Measurements from ENCODE around the gene WDR82.

The WDR82 gene

DNA sequence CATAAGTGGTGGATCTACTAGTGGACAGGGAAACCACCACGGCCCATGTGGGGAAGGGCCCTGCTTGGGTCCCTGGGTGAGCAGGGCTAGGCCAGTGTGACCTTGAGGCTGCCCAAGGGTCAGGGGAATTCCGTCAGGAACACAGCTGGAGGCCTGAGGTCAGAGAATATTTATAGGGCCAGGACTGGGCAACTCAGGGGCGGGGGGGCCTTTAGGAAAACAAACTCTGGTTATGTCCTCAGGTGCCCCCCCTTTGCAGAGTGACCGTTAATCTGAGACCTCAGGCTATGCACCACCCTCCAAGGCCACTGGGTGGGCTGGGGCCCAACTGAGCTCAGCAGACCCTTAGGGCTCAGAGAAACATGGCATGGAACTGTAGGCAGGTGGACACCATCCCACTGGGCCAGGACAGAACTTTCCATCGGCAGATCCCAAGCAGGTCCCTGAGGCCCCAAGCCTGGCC is 42.0 kb downstream of the WDR82 start:
- no peak for DNase-seq

DNA sequence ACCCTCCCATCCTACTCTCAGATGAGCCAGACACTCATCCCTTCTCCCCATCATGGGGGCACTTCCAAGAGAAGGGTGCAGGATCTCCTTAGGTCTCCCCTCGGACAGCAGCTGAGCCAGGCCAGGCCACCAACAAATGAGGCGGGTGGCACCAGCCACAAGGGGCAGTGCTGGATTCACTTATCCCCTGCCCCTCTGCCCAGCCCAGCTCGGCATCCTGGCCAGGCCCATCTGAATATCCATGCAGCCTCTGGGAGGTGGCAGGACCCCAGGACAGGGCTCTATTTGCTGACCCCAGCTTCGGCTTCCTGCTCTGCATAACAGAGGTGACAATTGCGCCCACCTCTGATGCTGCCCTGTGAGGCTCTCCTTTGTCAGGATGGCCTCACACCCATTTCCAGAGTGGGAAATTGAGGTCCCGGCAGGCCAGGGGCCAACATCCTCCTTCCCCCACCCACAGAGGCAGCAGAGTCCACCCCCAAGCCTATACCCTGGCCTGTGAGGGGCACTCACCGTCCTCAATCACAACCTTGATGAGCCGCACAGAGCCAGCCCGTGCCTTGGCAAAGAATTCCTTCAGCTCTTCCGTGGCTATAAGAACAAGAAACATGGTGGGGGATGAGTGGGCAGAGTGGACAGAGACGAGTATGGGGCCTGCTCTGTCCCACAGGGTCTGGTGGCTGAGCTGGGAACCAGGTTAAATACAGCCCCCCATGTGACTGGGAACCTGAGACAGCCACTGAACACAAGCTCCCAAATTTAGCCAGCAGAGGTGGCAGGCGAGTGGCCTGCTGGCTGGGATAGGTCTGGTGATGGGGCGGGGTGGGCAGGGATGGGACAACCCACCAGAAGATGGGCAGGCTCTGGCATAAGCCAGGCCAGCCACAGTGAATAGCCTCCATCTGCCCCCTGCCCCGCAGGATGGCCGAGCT is 43.7 kb downstream of the WDR82 start:
- no peak for DNase-seq

DNA sequence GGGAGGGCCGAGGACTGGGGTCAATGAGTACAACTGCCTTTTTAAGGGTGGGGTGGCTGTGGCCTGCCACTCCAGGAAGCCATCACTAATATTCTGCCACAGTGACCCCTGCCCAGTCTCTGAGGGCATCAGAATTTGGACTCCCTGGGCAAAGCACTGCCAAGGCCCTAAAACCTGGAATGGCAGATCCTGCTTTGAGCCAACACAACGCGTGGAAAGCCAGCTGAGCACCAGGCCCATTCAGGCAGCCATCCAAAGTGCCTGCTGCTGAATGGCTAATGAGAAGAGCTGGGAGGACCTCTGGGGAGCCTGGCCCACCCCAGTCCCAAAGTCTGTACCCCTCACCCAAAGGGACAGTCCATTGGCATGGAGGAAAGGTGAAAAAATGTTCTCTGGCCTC is 44.5 kb downstream of the WDR82 start:
- no peak for DNase-seq

DNA sequence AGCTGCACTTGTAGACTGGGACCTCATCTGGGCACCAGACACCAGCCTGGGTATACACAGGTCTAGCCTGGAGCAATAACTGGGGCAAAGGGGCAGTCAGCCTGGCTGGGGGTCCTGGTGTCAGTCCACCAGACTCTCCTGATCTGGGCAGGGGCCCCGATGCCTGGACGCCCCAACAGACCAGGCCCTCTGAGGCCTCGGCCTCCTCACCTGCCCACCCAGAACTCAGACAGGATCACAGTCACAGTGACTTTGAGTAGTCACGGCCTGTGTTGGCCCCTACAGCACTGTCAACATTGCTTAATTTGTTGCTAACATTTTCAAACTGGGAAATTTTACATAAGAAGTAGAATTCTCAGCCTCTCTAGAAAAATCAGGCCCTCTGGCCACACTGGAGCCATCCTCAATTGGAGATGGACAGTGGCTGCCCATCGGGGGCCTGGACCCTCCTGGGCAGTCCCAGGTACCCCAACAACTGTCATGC is 45.3 kb downstream of the WDR82 start:
- no peak for DNase-seq

DNA sequence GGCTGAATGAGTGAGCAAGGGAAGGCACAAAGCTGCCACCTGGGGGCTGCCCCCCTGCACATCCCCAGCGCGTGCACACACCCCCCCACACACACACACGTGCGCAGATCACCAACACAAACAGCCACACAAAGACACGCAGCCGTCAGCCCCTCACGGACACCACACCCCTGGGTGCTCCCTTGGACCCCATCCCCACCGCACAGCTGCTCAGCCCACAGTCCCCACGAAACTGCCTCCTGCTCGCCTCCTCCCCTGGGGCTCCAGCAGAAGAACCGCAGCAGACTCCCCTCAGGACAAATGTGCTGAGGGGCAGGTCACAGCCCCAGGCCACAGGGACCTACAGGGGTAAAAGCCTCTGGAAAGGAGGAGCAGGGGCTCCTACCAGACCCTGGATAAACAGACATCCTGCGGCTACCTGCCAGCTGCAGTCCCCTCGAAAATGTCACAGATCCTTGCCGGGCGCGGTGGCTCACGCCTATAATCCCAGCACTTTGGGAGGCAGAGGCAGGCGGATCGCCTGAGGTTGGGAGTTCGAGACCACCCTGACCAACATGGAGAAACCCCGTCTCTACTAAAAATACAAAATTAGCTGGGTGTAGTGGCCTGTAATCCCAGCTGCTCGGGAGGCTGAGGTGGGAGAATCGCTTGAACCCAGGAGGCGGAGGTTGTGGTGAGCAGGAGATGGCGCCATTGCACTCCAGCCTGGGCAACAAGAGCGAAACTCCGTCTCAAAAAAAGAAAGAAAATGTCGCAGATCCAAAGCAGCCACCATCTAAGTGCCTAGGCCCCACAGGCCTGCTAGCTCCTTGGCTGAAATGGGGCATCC is 46.0 kb downstream of the WDR82 start:
- no peak for DNase-seq

DNA sequence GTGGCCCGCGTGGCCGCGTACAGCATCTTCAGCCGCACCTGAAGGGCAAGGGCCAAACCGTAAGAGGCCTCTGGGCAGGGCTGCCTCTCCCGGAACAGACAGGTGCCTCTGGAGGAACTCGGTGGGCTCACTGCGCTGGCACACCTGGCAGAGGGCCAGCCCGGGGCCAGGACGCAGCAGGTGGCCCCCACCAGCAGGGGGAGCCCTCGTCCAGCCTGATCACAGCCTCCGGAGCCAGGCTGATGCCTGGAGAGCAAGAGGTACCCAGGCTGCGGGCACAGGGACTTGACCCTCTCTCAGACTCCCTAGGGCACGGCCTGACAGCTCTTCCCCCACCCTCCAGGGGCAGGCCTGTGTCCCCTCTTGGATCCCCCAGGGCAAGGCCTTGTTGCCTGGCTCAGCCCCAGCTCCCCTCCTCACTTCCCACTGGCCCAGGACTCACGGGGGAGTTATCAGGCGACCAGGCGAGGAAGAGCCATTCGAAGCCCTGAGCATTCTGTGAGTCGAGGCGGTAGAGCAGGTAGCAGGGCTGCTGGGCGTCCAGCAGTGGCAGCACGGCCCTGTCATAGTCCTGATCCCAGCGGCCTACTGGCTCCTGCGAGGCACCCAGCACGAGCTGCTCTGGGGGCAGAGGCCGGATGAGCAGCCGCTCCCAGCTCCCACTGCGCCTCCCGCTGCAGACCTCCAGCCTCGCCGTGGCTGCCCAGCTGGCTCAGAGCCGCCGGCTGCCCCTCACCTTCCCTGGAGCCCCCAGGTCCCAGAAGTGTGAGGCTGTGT is 46.8 kb downstream of the WDR82 start:
- no peak for DNase-seq

DNA sequence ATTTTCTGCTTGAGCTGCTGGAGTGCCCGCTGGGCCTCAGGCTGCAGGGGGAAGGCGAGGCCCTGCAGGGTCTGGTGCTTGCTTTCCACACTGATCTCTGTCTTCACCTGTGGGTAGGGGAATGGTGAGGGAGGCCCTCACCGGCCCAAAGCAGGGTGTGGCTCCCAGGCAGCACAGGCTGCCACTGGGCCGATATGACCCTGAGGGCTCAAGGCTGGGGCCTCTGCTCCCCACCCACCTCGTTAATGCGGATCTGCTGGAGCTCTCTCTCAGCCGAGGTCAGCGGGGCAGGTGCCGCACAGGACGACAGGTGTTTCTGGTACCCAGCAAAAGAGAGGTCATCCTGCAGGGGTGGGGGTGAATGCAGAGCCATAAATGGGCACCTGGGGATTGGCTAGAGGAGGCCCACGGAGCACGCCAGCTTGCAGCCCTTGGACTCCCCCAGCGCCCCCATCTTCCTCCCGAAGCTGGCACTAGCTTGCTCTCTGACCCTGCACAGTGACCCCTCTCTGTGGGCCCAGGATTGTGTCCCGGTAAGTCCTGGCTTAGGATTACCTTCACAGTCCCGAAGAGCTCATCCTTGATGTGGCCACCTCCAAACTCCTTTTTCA is 47.5 kb downstream of the WDR82 start:
- DNase-seq = no peak

DNA sequence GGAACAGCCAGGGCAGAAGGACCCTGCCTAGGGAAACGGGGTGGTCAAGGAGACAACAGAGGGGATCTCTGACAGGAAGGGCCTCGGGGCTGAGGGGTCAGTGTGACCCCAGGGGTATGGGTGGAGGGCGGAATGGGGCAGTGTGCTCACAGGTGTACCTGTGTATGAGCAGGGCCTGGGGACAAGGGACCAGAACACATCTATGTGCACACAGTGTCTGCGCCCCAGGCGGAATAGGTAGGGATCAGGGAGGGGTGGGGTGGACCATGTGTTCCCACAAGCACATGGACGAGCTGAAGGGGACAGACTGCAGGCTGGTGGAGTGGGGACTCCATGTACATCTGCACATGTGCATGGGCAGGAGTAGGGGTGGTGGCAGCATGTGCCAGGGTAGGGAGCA is 48.0 kb downstream of the WDR82 start:
- DNase-seq = no peak

DNA sequence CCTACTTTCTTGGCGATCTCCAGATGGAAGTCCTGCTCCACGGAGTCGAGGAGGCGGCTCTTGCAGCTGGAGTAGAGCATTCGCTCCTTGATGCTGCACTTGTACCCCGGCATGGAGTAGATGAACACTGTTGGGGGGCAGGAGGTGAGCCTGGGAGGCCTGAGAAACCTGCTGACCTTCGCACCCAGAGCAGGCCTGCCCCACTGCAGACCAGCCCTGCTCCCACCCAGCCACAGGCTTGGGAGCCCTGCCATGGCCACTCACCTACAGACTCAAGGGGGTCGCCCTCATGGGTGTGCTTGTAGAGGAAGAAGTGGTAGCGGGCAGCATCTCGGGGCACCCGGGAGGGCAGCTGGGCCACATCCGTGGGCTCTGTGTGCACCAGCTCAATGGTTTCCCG is 48.8 kb downstream of the WDR82 start:
- DNase-seq = no peak

DNA sequence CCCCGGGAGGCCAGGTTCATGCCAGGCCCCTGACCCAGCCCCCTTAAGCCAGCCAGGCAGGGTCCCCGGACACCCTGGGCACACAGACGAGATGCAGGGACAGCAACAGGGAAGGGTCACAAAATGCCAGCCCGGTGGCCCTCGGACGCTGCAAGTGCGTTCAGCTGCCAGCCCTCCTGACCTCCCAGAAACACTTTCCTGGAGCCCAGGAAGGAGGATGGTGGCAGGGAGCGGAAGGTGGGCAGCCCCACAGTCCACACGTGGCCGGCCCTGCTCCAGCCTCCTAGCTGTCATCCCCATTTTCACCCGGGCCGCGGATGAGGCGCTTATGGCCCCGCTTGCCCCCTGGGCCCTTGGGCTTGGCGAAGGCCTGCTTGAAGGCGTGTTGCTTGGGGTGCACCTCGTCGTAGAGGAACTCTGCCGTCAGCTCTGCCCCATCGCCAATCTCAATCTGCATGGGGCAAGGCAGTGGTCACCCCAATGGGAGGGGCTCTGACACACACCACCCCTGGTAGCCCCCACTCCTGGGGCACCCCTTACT is 49.6 kb downstream of the WDR82 start:
- no peak for DNase-seq

DNA sequence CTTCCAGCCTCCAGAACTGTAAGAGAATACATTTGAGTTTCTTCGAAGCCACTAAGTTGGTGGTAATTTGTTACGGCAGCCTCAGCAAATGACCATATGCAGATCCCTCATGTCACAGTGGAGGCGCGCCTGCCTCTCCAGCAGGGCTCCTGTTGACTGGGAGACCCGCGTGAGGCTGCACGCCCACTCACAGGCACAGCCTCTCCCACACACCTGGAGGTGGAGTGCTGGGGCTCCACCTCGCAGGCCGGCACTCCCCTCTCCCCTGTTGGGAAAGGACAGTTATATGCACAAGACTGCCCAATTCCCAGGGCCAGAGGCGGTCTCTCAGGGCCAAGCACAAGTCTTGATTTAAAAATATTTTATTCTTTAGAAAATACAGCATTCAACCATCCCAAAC is 50.2 kb downstream of the WDR82 start:
- no peak for DNase-seq

DNA sequence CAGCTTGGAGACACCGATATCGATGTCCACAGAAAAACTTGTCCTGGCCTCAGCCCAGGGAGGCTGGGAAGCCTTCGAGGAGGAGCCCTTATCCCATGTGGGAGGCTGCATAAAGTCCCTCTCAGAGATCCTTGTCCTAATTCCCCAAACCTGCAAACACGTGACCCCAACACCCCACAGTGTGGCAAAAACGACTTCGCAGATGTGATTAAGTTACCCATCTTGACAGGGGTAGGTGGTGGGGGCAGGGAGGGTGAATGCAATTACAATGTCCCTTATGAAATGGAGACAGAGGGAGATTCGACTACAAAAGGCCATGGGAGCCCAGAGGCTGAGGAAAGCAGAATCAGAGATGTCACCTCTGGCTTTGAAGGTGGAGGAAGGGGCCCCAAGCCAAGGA is 50.7 kb downstream of the WDR82 start:
- no peak for DNase-seq

DNA sequence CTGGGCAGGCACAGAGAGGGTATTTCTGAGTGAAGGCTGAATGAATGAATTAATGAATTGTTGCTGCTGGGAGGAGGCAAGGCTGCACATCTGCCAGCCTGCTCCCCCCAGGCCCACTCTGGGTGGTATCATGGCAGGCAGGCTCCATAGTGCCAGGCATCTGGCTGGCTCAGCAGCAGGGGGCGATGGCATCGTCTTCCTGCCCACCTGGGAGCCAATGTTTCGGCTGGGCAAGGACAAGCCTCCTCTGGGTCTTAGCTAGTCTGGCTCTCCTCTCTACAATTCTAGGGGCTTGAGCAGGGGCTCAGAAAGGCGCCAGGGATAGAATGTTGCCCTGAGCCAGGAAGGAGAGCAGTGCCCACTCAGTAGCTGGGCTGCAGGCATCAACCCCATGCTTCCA is 51.3 kb downstream of the WDR82 start:
- no peak for DNase-seq

DNA sequence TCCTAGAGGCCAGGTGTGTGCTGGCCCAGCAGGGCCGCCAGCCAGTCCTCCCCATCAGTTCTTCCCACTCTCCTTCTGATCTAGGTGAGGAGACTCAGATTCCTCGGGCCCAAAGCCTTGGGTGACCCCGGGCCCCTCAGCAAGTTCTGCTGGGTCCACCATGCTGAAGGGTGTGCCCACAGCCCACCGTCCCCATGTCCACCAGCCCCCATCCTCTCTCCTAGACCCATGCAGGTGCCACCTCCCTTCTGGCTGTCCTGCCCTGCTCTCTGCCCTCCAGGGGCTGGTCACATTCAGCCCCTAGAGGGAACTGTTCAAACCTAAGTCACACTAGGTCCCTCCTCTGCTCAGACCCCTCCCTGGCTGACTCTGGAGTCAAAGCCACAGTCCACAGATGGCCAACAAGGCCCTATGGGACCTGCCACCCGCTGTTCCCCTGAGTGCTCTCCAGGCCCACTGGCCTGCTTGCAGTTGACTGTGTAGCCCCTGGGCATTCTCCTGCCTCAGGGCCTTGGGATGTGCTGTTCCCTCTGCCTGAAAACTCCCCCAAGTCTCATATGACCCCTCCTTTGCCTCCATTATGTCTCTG is 52.1 kb downstream of the WDR82 start:
- DNase-seq = no peak

DNA sequence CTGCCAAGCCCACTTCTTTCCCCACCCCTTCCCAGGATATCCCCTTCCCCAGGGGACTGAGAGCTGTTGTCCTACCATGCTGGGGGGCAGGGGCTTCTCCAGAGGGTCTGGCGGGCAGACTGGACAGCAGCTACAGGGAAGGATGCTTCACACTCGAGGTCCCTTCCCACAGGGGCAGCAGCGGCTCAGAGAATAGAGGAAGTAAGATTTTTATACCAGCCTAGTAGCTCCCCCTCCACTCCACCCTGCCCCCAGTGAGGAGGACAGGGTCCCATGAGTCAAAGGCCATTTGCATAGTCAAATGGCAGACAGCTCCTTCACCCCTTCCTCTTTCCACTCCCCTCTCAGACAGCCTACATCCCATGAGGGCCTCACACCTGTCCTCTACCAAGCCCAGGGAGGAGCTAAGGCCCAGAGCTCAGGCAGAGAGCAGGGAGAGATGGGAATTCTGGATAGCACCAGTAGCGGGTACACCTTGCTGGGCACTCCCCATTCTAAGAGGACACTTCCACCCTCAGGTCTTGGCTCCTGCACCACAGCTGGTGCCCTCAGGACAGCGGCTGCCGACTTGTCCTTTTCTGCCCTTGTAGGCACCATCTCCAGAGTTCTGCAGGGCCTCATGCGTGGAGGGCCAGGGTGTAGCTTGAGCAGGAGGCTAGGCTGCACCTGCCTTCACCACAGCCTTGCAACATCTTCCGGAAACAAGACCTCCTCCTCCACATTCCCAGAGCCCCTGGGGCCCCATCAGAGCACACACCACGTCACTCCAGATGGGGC is 52.8 kb downstream of the WDR82 start, which contains the start of gene TLR9:
TSS of gene TLR9 (minus strand) at position 194 of the 777 bp plus-strand sequence. CDS start at position 78, 116 bp downstream.
- DNase-seq = no peak

DNA sequence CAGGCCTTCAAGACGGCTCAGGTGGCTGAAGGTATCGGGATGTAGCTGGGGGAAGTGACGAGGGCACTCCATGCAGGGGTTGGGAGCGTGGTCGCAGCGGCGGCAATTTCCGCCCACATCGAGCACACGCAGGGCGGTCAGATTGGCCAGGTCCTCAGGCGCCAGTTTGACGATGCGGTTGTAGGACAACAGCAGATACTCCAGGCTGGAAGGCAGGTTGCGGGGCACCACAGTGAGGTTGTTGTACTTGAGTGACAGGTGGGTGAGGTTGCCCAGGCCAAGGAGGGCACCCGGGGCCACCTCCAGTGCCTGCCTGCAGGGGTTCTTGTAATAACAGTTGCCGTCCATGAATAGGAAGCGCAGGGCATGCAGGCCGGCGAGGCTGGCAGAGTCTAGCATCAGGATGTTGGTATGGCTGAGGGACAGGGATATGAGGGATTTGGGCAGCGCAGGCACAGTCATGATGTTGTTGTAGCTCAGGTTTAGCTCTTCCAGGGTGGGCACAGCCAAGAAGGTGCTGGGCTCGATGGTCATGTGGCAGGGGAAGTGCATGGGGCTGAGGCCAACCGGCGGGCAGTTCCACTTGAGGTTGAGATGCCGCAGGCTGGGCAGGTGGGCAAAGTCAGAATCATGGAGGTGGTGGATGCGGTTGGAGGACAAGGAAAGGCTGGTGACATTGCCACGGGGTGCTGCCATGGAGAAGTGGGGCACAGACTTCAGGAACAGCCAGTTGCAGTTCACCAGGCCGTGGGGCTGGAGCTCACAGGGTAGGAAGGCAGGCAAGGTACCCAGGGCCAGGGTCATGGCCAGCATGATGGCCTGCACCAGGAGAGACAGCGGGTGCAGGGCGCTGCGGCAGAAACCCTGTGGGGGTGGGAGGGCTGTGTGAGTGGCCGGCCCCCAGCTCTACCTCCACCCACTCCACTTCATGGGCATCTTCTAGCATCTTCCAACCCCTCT is 54.7 kb downstream of the WDR82 start:
- no peak for DNase-seq

DNA sequence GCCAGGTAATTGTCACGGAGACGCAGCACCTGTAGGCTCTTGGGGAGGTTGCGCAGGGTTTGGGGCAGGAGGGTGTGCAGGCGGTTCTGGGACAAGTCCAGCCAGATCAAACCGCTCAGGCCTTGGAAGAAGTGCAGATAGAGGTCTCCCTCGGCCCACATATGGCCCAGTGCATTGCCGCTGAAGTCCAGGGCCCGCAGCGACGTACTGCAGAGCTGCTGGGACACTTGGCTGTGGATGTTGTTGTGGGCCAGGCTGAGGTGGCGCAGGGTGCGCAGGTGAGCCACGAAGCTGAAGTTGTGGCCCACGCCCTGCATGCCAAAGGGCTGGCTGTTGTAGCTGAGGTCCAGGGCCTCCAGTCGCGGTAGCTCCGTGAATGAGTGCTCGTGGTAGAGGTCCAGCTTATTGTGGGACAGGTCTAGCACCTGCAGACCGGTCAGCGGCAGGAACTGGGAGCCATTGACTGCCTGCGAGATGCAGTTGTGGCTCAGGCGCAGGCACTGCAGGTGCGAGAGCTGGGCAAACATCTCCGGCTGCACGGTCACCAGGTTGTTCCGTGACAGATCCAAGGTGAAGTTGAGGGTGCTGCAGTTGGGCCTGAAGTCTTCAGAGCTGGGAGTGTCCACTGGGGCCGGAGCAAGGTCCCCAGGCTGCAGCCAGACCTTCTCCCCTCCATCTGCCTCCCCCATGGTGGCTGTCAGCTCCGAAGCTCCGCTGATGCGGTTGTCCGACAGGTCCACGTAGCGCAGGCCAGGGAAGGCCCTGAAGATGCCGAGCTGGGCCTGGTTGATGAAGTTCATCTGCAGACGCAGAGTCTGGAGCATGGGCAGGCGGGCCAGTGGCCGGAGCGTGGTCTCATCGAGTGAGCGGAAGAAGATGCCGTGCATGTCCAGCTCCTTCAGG is 55.9 kb downstream of the WDR82 start:
- no peak for DNase-seq

DNA sequence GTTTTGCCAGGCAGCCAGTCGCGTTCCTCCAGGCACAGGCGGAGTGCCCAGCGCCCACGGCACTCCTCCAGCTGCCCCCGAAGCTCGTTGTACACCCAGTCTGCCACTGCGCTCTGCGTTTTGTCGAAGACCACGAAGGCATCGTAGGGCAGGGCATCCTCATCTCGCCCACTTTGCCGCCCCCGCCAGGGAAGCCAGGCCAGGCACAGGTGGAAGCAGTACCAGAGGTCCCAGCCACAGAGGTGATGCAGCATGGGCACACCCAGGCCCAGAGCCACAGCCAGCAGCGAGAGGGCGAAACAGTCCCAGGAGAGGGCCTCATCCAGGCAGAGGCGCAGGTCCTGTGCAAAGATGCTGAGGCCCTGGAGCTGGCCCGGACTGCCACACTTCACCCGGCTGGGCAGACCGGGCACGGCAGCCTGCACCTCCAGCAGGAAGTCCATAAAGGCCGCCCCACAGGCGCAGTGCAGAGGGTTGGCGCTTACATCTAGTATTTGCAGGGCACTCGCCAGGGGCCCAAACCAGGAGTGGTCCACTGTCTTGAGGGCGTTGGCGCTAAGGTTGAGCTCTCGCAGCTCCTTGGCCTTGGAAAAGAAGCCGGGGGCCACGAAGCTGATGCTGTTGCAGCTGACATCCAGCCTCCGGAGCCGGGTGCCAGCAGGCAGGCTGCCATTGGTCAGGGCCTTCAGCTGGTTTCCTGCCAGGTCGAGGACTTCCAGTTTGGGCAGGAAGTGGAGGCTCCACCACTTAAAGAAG is 56.7 kb downstream of the WDR82 start:
- DNase-seq = no peak
